ENCODE results near the gene RREB1. TPM values are rescaled to one million over a fixed set of nuclear protein-coding genes. Genes with fewer than 3 reads are reported as not detected.

The RREB1 gene
- total and polyA plus RNA-seq, 2 of the 4 experiments (the other 2 are of a cell fraction) = 8.4 to 14.5 TPM

GRCh38 chr6:7058250-7058923, 49.4 kb upstream of the RREB1 start:
- in situ Hi-C loops (cut with MboI; ENCODE audit: low sequenced_read_pairs) = no loop called here
- no TSS peak for BruUV-seq (replicated peaks)
- no peak for TF ChIP-seq RCOR1 (IDR thresholded peaks at IDR 0.05; ENCODE audit: insufficient replicate concordance, low read length)
- no peak for TF ChIP-seq BHLHE40 (IDR thresholded peaks at IDR 0.05; ENCODE audit: low read depth, low read length)
- 0 out of 2 replicates have a peak, but pooled peaks have one; percentile 17 for TF ChIP-seq RAD21 (IDR thresholded peaks at IDR 0.05; ENCODE audit: low read length)
- peak; percentile 59; the same call in 1 of the 2 replicates for TF ChIP-seq FOS (IDR thresholded peaks at IDR 0.05; ENCODE audit: low read depth, low read length)
- peak; percentile 99 for TF ChIP-seq CEBPB (IDR thresholded peaks at IDR 0.05; ENCODE audit: low read depth, low read length)
- TF ChIP-seq CHD1 (IDR thresholded peaks at IDR 0.05; ENCODE audit: low read depth, low read length) = no peak
- no peak for TF ChIP-seq MXI1 (IDR thresholded peaks at IDR 0.05; ENCODE audit: borderline replicate concordance, low read depth, low read length)
- no peak for TF ChIP-seq RFX5 (IDR thresholded peaks at IDR 0.05; ENCODE audit: low read depth, low read length)
- no peak for TF ChIP-seq CTCF (conservative IDR thresholded peaks at IDR 0.05; ENCODE audit: low read depth, low read length)
- no peak for TF ChIP-seq POLR2A (IDR thresholded peaks at IDR 0.05; ENCODE audit: low read depth, low read length)
- TF ChIP-seq USF2 (IDR thresholded peaks at IDR 0.05; ENCODE audit: low read depth, low read length) = no peak
- TF ChIP-seq NFE2L2 (IDR thresholded peaks at IDR 0.05; ENCODE audit: low read depth, low read length) = no peak; the same call in 1 of the 2 replicates
- TF ChIP-seq SMC3 (IDR thresholded peaks at IDR 0.05; ENCODE audit: low read depth, low read length) = no peak
- no peak for TF ChIP-seq MAZ (IDR thresholded peaks at IDR 0.05; ENCODE audit: borderline replicate concordance, low read depth, low read length)

More at GRCh38 chr6:7058250-7058923, 49.4 kb upstream of the RREB1 start:
- H3K27ac ChIP-seq (ENCODE audit: insufficient read depth, low read length) = no peak overlapping the region; the same call in 1 of the 2 replicates
- H2AK9ac ChIP-seq (replicated peaks; ENCODE audit: low read depth, low read length, poor library complexity) = no peak overlapping the region
- intact Hi-C loops (cut with micrococcal nuclease) (no loop called here), dilution Hi-C loops (cut with HindIII; ENCODE audit: low sequenced_read_pairs, unreplicated experiment) (no loop called here)
- no peaks in the 10 kb centered on the region for H3K79me1 ChIP-seq (ENCODE audit: low read depth in 1 of 2, low read length in 2 of 2)
- 0 out of 3 replicates have a peak overlapping the region, but pooled peaks have one; percentile 7 for H2BK15ac ChIP-seq (ENCODE audit: low read depth, low read length)
- no peak overlapping the region for H3K18ac ChIP-seq (ENCODE audit: low read depth, low read length)
- H3K27me3 ChIP-seq (ENCODE audit: control insufficient read depth, insufficient read depth, low read length) = no peaks in the 10 kb centered on the region
- H3K23ac ChIP-seq (ENCODE audit: low read depth, low read length) = no peak overlapping the region
- H2AK5ac ChIP-seq (ENCODE audit: low read depth, low read length) = peak overlapping the region; percentile 24; the same call in 1 of the 2 replicates
- H4K20me1 ChIP-seq (ENCODE audit: insufficient read depth, low read length) = no peaks in the 10 kb centered on the region
- H3K9me1 ChIP-seq (ENCODE audit: insufficient read depth, low read length) = peaks cover 6% of the 10 kb centered on the region
- peak; percentile 95 for ATAC-seq (ENCODE audit: low read depth)
- H3K4me3 ChIP-seq (ENCODE audit: insufficient read depth, low read depth, low read length) = no peak overlapping the region
- peaks cover 2% of the 10 kb centered on the region for H3K4me1 ChIP-seq (ENCODE audit: control insufficient read depth, insufficient read depth, low read length)
- H3K4ac ChIP-seq (ENCODE audit: low read depth, low read length) = peak overlapping the region; percentile 72
- H2BK5ac ChIP-seq (ENCODE audit: low read depth, low read length, poor library complexity, severe bottlenecking) = no peak overlapping the region
- H2BK20ac ChIP-seq (ENCODE audit: low read depth, low read length) = peak overlapping the region; percentile 82
- H3K56ac ChIP-seq (ENCODE audit: extremely low read depth, insufficient read depth, low read length) = no peak overlapping the region
- H3K4me2 ChIP-seq (ENCODE audit: low read depth, low read length) = no peak overlapping the region; the same call in 1 of the 2 replicates
- no peaks in the 10 kb centered on the region for H3K36me3 ChIP-seq (ENCODE audit: control insufficient read depth, insufficient read depth, low read length)
- no peaks in the 10 kb centered on the region for H3K9me3 ChIP-seq (ENCODE audit: control insufficient read depth, insufficient read depth, low read length)
- H2AFZ ChIP-seq (replicated peaks; ENCODE audit: low read length, poor library complexity) = peak overlapping the region; percentile 40
- peak; percentile 98 for DNase-seq
- ChIA-PET CTCF (interaction anchor here (0.8 kb wide), 1 partner anchor 11 kb away, joined by 3 read pairs; no protein-coding TSS in a partner anchor), POLR2A (ENCODE audit: unreplicated experiment) (no interaction called here)
- H4K91ac ChIP-seq (ENCODE audit: insufficient read depth, low read depth, low read length) = no peak overlapping the region
- H4K8ac ChIP-seq (ENCODE audit: low read depth in 2 of 2, low read length in 2 of 2) = peak overlapping the region in 1 of 2 experiments; percentile 13; a peak in 2 of 4 replicates
- peak overlapping the region; percentile 48 for H3K14ac ChIP-seq (replicated peaks; ENCODE audit: low read depth, low read length)
- H4K5ac ChIP-seq (ENCODE audit: low read depth, low read length) = no peak overlapping the region
- no peak overlapping the region for H3K9ac ChIP-seq (ENCODE audit: low read depth, low read length)
- 10% methylated on average over 2 of the region's 4 CpGs; no CpG with 5 or more reads in 1 of the 2 experiments for whole genome bisulfite sequencing, 2 experiments (ENCODE audit: extremely low coverage in 2 of 2, insufficient read length in 1 of 2)
- peak overlapping the region; percentile 64 for H2BK120ac ChIP-seq (ENCODE audit: low read depth, low read length)
